Fibroblast of lung (primary cell): ENCODE data around the gene ZNF774. TPM values are rescaled to one million over a fixed set of nuclear protein-coding genes. Genes with fewer than 3 reads are reported as not detected.

Source experiments
- DNase-seq, 2 donors: peaks; one replicate each; pipeline versions ENCODE4 v3.0.0 to v3.0.0-alpha.2; 2010; ENCODE audit warnings: low read depth in 2 of 2
- H2AFZ ChIP-seq: 2 replicates; pipeline ENCODE4 v1.5.1; 2012; ENCODE audit warnings: low read length, control low read depth, inconsistent platforms
- H3K27ac ChIP-seq: 2 replicates; pipeline ENCODE4 v1.5.1; 2011; ENCODE audit warnings: low read length, control low read depth; ENCODE audit not compliant: insufficient read depth
- H3K27me3 ChIP-seq: 2 replicates; pipeline ENCODE4 v1.5.1; 2011; ENCODE audit warnings: mild to moderate bottlenecking, low read length; ENCODE audit not compliant: control insufficient read depth, insufficient read depth
- H3K36me3 ChIP-seq: 2 replicates; pipeline ENCODE4 v1.5.1; 2011; ENCODE audit warnings: low read length; ENCODE audit not compliant: control insufficient read depth, insufficient read depth
- H3K4me1 ChIP-seq: 2 replicates; pipeline ENCODE4 v1.5.1; 2011; ENCODE audit warnings: low read length; ENCODE audit not compliant: control insufficient read depth, insufficient read depth; ENCODE audit errors: extremely low read depth
- H3K4me2 ChIP-seq: 2 replicates; pipeline ENCODE4 v1.5.1; 2011; ENCODE audit warnings: low read length, control low read depth; ENCODE audit not compliant: insufficient read depth; ENCODE audit errors: extremely low read depth
- H3K4me3 ChIP-seq, 4 experiments: fragments of 200-600 bp in 1 of 4; sonication (generic) in 1 of 4; replicated peaks in 1 of 4; 2 replicates each; pipeline ENCODE4 v1.5.1; 2011 to 2016; ENCODE audit warnings: low read length in 4 of 4, low read depth in 3 of 4, mild to moderate bottlenecking in 3 of 4, control low read depth in 2 of 4, inconsistent platforms in 1 of 4, mixed read lengths in 1 of 4; ENCODE audit not compliant: insufficient read depth in 1 of 4; ENCODE audit errors: control extremely low read depth in 1 of 4
- H3K79me2 ChIP-seq: 2 replicates; pipeline ENCODE4 v1.5.1; 2012; ENCODE audit warnings: mild to moderate bottlenecking, low read length, inconsistent platforms; ENCODE audit not compliant: control insufficient read depth, insufficient read depth
- H3K9ac ChIP-seq: 2 replicates; pipeline ENCODE4 v1.5.1; 2011; ENCODE audit warnings: mild to moderate bottlenecking, low read length, control low read depth; ENCODE audit not compliant: insufficient read depth
- H3K9me3 ChIP-seq: 2 replicates; pipeline ENCODE4 v1.5.1; 2012; ENCODE audit warnings: low read depth, low read length; ENCODE audit not compliant: control insufficient read depth, insufficient read depth
- H4K20me1 ChIP-seq: 2 replicates; pipeline ENCODE4 v1.5.1; 2011; ENCODE audit warnings: low read length; ENCODE audit not compliant: control insufficient read depth, insufficient read depth; ENCODE audit errors: extremely low read depth
- CTCF ChIP-seq, 2 donors: IDR thresholded peaks in 1 of 2; conservative IDR thresholded peaks in 1 of 2; 1 replicate in 1 of 2; 2 replicates in 1 of 2; pipeline ENCODE4 v1.5.1; 2011 to 2012; ENCODE audit warnings: low read length in 2 of 2, control low read depth in 1 of 2, inconsistent platforms in 1 of 2, low read depth in 1 of 2, mild to moderate bottlenecking in 1 of 2
- EZH2 ChIP-seq: IDR thresholded peaks from 2 replicates; pipeline ENCODE4 v1.5.1; 2012; ENCODE audit warnings: low read length, control low read depth, mild to moderate bottlenecking; ENCODE audit errors: missing control alignments
- polyA plus RNA-seq, 2 donors: library from polyadenylated mRNA; depleted of rRNA in 1 of 2; stranded (reverse) in 1 of 2; unstranded in 1 of 2; fragments of >200 nt; gene quantifications; 2 replicates each; pipeline ENCODE4 v1.2.1, GENCODE V29; 2011 to 2012; ENCODE audit warnings: missing spikeins in 1 of 2
- total RNA-seq: library from RNA; depleted of rRNA; stranded (reverse); fragments of >200 nt; gene quantifications from 2 replicates; pipeline ENCODE4 v1.2.1, GENCODE V29; 2014

Gene ZNF774
- total and polyA plus RNA-seq, 2 donors (not counting 1 experiment from before 2014, with no cell fraction given), result 1.3 to 1.8 TPM

- H3K27me3 ChIP-seq, result no peaks in the 10 kb centered on the region
- no peak overlapping the region for H3K27ac ChIP-seq
- no peaks in the 10 kb centered on the region for H3K79me2 ChIP-seq
- no peaks in the 10 kb centered on the region for H4K20me1 ChIP-seq
- no peak overlapping the region for H3K9ac ChIP-seq
- no peak for DNase-seq
- H3K9me3 ChIP-seq, result no peaks in the 10 kb centered on the region
- H3K4me1 ChIP-seq, result peaks cover 8% of the 10 kb centered on the region
- H3K4me2 ChIP-seq, result no peak overlapping the region
- H3K4me3 ChIP-seq, result no peak overlapping the region
- H2AFZ ChIP-seq, result no peak overlapping the region
- no peak for TF ChIP-seq EZH2
- no peak for TF ChIP-seq CTCF (conservative IDR thresholded peaks at IDR 0.05 in 1 of 2, IDR thresholded peaks at IDR 0.05 in 1 of 2; ENCODE audit: low read depth in 1 of 2, low read length in 2 of 2)
- no peaks in the 10 kb centered on the region for H3K36me3 ChIP-seq
These were observed 11.7 kb upstream of the ZNF774 start for GRCh38 chr15:90340345-90340744.

DNA sequence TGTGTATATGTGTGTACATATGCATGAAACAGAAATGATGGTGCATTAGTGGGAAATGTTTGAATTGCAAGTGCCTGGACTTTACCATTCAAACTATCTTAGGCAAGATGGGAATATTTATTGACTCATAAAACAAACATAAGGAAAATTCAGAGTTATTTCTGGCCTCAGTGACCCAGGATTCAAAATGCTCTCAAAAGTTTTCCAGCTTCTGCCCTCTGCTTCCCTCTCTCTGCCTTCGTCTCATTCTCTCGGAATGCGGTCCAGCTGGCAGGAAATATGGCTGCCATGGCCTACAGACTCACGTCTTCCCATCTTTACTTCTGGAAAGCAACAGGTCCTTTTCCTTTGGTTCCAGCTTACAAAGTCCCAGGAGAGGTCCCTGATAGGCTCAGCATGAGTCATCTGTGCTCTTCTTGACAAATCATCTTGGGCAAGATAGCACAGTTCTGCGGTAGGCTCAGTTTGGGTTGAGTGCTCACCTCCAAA lies 8.7 kb upstream of the ZNF774 start:
- peak overlapping the region; percentile 42 for H3K27ac ChIP-seq
- H3K9me3 ChIP-seq, result no peaks in the 10 kb centered on the region
- no peak overlapping the region for H3K9ac ChIP-seq
- no peak overlapping the region for H3K4me3 ChIP-seq
- peak overlapping the region; percentile 23 for H3K4me2 ChIP-seq
- H2AFZ ChIP-seq, result no peak overlapping the region
- TF ChIP-seq CTCF (conservative IDR thresholded peaks at IDR 0.05 in 1 of 2, IDR thresholded peaks at IDR 0.05 in 1 of 2; ENCODE audit: low read depth in 1 of 2, low read length in 2 of 2) (no peak), EZH2 (no peak)
- peaks cover 8% of the 10 kb centered on the region for H3K4me1 ChIP-seq
- no peaks in the 10 kb centered on the region for H3K36me3 ChIP-seq
- no peaks in the 10 kb centered on the region for H4K20me1 ChIP-seq
- H3K79me2 ChIP-seq, result no peaks in the 10 kb centered on the region
- H3K27me3 ChIP-seq, result no peaks in the 10 kb centered on the region
- DNase-seq, result peak; percentile 26 to 47

GRCh38 chr15:90344662-90345061 lies 7.4 kb upstream of the ZNF774 start:
- DNase-seq, result no peak
- Histone ChIP-seq H3K4me2 (no peak overlapping the region), H3K27ac (no peak overlapping the region), H2AFZ (no peak overlapping the region), H3K4me1 (peaks cover 8% of the 10 kb centered on the region), H3K4me3 (no peak overlapping the region), H3K27me3 (no peaks in the 10 kb centered on the region), H3K79me2 (no peaks in the 10 kb centered on the region), H3K36me3 (no peaks in the 10 kb centered on the region), H3K9ac (no peak overlapping the region), H4K20me1 (no peaks in the 10 kb centered on the region), H3K9me3 (no peaks in the 10 kb centered on the region)
- TF ChIP-seq CTCF (conservative IDR thresholded peaks at IDR 0.05 in 1 of 2, IDR thresholded peaks at IDR 0.05 in 1 of 2; ENCODE audit: low read depth in 1 of 2, low read length in 2 of 2), result no peak
- no peak for TF ChIP-seq EZH2
